Lower lobe of right lung (tissue), 2 donors: ENCODE measurements around the gene INPP4B. TPM values are rescaled to one million over a fixed set of nuclear protein-coding genes. Genes with fewer than 3 reads are reported as not detected.

ENCODE experiments used
- ATAC-seq, 2 donors: fragments of 200-7000 bp; cut with Tn5 transposase; one replicate each; pipeline ENCODE4 v1.9.1; 2020 to 2022; ENCODE audit warnings: mild to moderate bottlenecking in 2 of 2, moderate library complexity in 2 of 2
- DNase-seq: peaks from one replicate; pipeline ENCODE4 v3.0.0-alpha.2; 2020
- H3K27ac ChIP-seq: fragments of 200-600 bp; one replicate; pipeline ENCODE4 v1.8.0; 2022
- H3K27me3 ChIP-seq: fragments of 200-600 bp; one replicate; pipeline ENCODE4 v1.8.0; 2022; ENCODE audit warnings: low read depth
- H3K36me3 ChIP-seq: fragments of 200-600 bp; one replicate; pipeline ENCODE4 v1.8.0; 2022; ENCODE audit warnings: mild to moderate bottlenecking
- H3K4me1 ChIP-seq: fragments of 200-600 bp; one replicate; pipeline ENCODE4 v1.8.0; 2022
- H3K4me3 ChIP-seq: fragments of 200-600 bp; one replicate; pipeline ENCODE4 v1.8.0; 2022; ENCODE audit warnings: mild to moderate bottlenecking
- H3K9me3 ChIP-seq: fragments of 200-600 bp; one replicate; pipeline ENCODE4 v1.8.0; 2022
- CTCF ChIP-seq: fragments of 200-600 bp; IDR thresholded peaks from one replicate; pipeline ENCODE4 v1.8.0; 2022; ENCODE audit warnings: antibody characterized with exemption, mild to moderate bottlenecking
- intact Hi-C: fragments of 100-400 bp; cut with DNase I; formaldehyde crosslinking; loops from one replicate; pipeline ENCODE4 v1.11.0; 2022
- total RNA-seq: library from RNA; stranded (reverse); fragmentation: NEBNext Ultra II Directional; extraction: Animal tissue kit (Norgen Biotek cat#: 25700); gene quantifications from one replicate; pipeline ENCODE4 v1.2.1, GENCODE V29; 2021
- donor health status: DM: no; HTN: yes; CAD: no; lungs with severe emphysema.

The INPP4B gene
- total RNA-seq, 1 donor from 2014 or later, result 12.1 TPM

GRCh38 chr4:142585411-142585810, 260.7 kb downstream of the INPP4B start:
- Histone ChIP-seq H3K9me3 (no peaks in the 10 kb centered on the region), H3K4me3 (no peak overlapping the region), H3K27ac (no peak overlapping the region), H3K36me3 (no peaks in the 10 kb centered on the region), H3K4me1 (no peaks in the 10 kb centered on the region), H3K27me3 (no peaks in the 10 kb centered on the region)
- intact Hi-C loops, result no loop called here
- DNase-seq, result no peak
- no peak for TF ChIP-seq CTCF
- ATAC-seq, result no peak

GRCh38 chr4:142583708-142584107, 262.4 kb downstream of the INPP4B start:
- Histone ChIP-seq H3K36me3 (no peaks in the 10 kb centered on the region), H3K27ac (no peak overlapping the region), H3K9me3 (no peaks in the 10 kb centered on the region), H3K27me3 (no peaks in the 10 kb centered on the region), H3K4me1 (no peaks in the 10 kb centered on the region), H3K4me3 (no peak overlapping the region)
- DNase-seq (no peak), ATAC-seq (no peak)
- intact Hi-C loops, result no loop called here
- TF ChIP-seq CTCF, result no peak

- H3K4me1 ChIP-seq, result no peaks in the 10 kb centered on the region
- DNase-seq, result no peak
- no peak overlapping the region for H3K4me3 ChIP-seq
- no peaks in the 10 kb centered on the region for H3K9me3 ChIP-seq
- ATAC-seq, result no peak
- no peaks in the 10 kb centered on the region for H3K27me3 ChIP-seq
- no peak overlapping the region for H3K27ac ChIP-seq
- H3K36me3 ChIP-seq, result no peaks in the 10 kb centered on the region
- TF ChIP-seq CTCF, result no peak
- intact Hi-C loops, result no loop called here
Measured at GRCh38 chr4:142582340-142582739, 263.8 kb downstream of the INPP4B start.

GRCh38 chr4:142581881-142582280, 264.2 kb downstream of the INPP4B start:
- no peak for TF ChIP-seq CTCF
- no peaks in the 10 kb centered on the region for H3K4me1 ChIP-seq
- no peaks in the 10 kb centered on the region for H3K9me3 ChIP-seq
- H3K4me3 ChIP-seq, result no peak overlapping the region
- no peak overlapping the region for H3K27ac ChIP-seq
- ATAC-seq (no peak), DNase-seq (no peak)
- no peaks in the 10 kb centered on the region for H3K36me3 ChIP-seq
- no peaks in the 10 kb centered on the region for H3K27me3 ChIP-seq
- intact Hi-C loops, result no loop called here

- TF ChIP-seq CTCF, result no peak
- no peaks in the 10 kb centered on the region for H3K27me3 ChIP-seq
- no peak overlapping the region for H3K4me3 ChIP-seq
- no peaks in the 10 kb centered on the region for H3K36me3 ChIP-seq
- intact Hi-C loops, result no loop called here
- no peaks in the 10 kb centered on the region for H3K9me3 ChIP-seq
- DNase-seq, result no peak
- no peak for ATAC-seq
- H3K4me1 ChIP-seq, result no peaks in the 10 kb centered on the region
- no peak overlapping the region for H3K27ac ChIP-seq
Measured at GRCh38 chr4:142579443-142579842, 266.7 kb downstream of the INPP4B start.

GRCh38 chr4:142574306-142574705, 271.8 kb downstream of the INPP4B start:
- ATAC-seq (no peak), DNase-seq (no peak)
- Histone ChIP-seq H3K27ac (no peak overlapping the region), H3K4me1 (peaks cover under 1% of the 10 kb centered on the region), H3K9me3 (no peaks in the 10 kb centered on the region), H3K27me3 (no peaks in the 10 kb centered on the region), H3K4me3 (no peak overlapping the region), H3K36me3 (no peaks in the 10 kb centered on the region)
- intact Hi-C loops, result no loop called here
- TF ChIP-seq CTCF, result no peak
